Stimulated activated CD8-positive, alpha-beta memory T cell treated with anti-CD3 and anti-CD28 coated beads, Interleukin-12 subunit alpha, Interleukin-12 subunit beta, amount 100 ng/mL, for 24 hours (primary cell): Measurements from ENCODE around the gene DENND6B.
"Not testable (repeated sequence)": the region's sequence is repeated elsewhere in the genome, so short reads cannot be mapped to it uniquely, and the experiment has no call there.

Experiments used
- DNase-seq: peaks from one replicate; pipeline ENCODE4 v3.0.0-alpha.2; 2020; ENCODE audit errors: extremely low read depth

DENND6B gene

GRCh38 chr22:50338860-50339462 is 12.1 kb upstream of the DENND6B start:
- DNase-seq = no peak

- no peak for DNase-seq
Measured at GRCh38 chr22:50338042-50338573, 11.3 kb upstream of the DENND6B start.

- DNase-seq = no peak
Measured at GRCh38 chr22:50337262-50338041, 10.6 kb upstream of the DENND6B start.

GRCh38 chr22:50334433-50334832 is 7.6 kb upstream of the DENND6B start:
- not testable (repeated sequence) for DNase-seq

- DNase-seq = no peak
Measured at GRCh38 chr22:50329236-50329635, 2.4 kb upstream of the DENND6B start.

- no peak for DNase-seq
Measured at GRCh38 chr22:50327711-50328019, 853 bp upstream of the DENND6B start.

- DNase-seq = no peak
Measured at GRCh38 chr22:50326225-50326955, 422 bp downstream of the DENND6B start.

GRCh38 chr22:50325444-50326224 is 1.2 kb downstream of the DENND6B start:
- DNase-seq = no peak

GRCh38 chr22:50323900-50324299 is 2.9 kb downstream of the DENND6B start:
- no peak for DNase-seq

- DNase-seq = not testable (repeated sequence)
Measured at GRCh38 chr22:50322382-50323104, 4.3 kb downstream of the DENND6B start.

- DNase-seq = no peak
Measured at GRCh38 chr22:50320671-50321325, 6.0 kb downstream of the DENND6B start.

GRCh38 chr22:50320116-50320515 is 6.7 kb downstream of the DENND6B start:
- no peak for DNase-seq

GRCh38 chr22:50319503-50319951 is 7.3 kb downstream of the DENND6B start:
- DNase-seq = no peak

- no peak for DNase-seq
Measured at GRCh38 chr22:50318698-50319411, 8.0 kb downstream of the DENND6B start.

- no peak for DNase-seq
Measured at GRCh38 chr22:50318356-50318697, 8.5 kb downstream of the DENND6B start.

GRCh38 chr22:50317674-50318073 is 9.1 kb downstream of the DENND6B start:
- DNase-seq = no peak

GRCh38 chr22:50317178-50317577 is 9.6 kb downstream of the DENND6B start:
- no peak for DNase-seq

GRCh38 chr22:50316114-50317065 is 10.4 kb downstream of the DENND6B start:
- DNase-seq = no peak
